GM21526 (cell line): Measurements from ENCODE around the gene SQOR.
A peak's percentile ranks its signal among the peaks of the same experiment; 100 is the strongest.
"Not testable (repeated sequence)": the region's sequence is repeated elsewhere in the genome, so short reads cannot be mapped to it uniquely, and the experiment has no call there.

Experiments
- ATAC-seq: cut with Tn5 transposase; IDR thresholded peaks from one replicate; pipeline ENCODE4 v1.9.1; 2021; ENCODE audit warnings: moderate library complexity; ENCODE audit not compliant: unreplicated experiment, low FRiP score

SQOR gene

GRCh38 chr15:45630917-45631691 lies 3.7 kb upstream of the SQOR start:
- ATAC-seq = no peak

- ATAC-seq = no peak
Measured at GRCh38 chr15:45631776-45632175, 3.1 kb upstream of the SQOR start.

- peak; percentile 54 for ATAC-seq
Measured at GRCh38 chr15:45635191-45635638, 386 bp downstream of the SQOR start.

GRCh38 chr15:45635763-45636292 lies 999 bp downstream of the SQOR start:
- no peak for ATAC-seq

GRCh38 chr15:45637141-45637540 lies 2.3 kb downstream of the SQOR start:
- ATAC-seq = no peak

GRCh38 chr15:45637552-45638033 lies 2.8 kb downstream of the SQOR start:
- peak; percentile 48 for ATAC-seq

- ATAC-seq = no peak
Measured at GRCh38 chr15:45640616-45641015, 5.8 kb downstream of the SQOR start.

GRCh38 chr15:45641374-45641781 lies 6.5 kb downstream of the SQOR start:
- ATAC-seq = no peak

GRCh38 chr15:45641999-45642932 lies 7.4 kb downstream of the SQOR start:
- no peak for ATAC-seq

GRCh38 chr15:45644437-45644836 lies 9.6 kb downstream of the SQOR start:
- ATAC-seq = no peak

- no peak for ATAC-seq
Measured at GRCh38 chr15:45645026-45645980, 10.5 kb downstream of the SQOR start.

GRCh38 chr15:45646220-45646619 lies 11.4 kb downstream of the SQOR start:
- ATAC-seq = no peak

- ATAC-seq = no peak
Measured at GRCh38 chr15:45647828-45648227, 13.0 kb downstream of the SQOR start.

- no peak for ATAC-seq
Measured at GRCh38 chr15:45648521-45649200, 13.8 kb downstream of the SQOR start.

- ATAC-seq = not testable (repeated sequence)
Measured at GRCh38 chr15:45650007-45650406, 15.2 kb downstream of the SQOR start.

- ATAC-seq = no peak
Measured at GRCh38 chr15:45650889-45651525, 16.2 kb downstream of the SQOR start.

GRCh38 chr15:45653702-45654424 lies 19.0 kb downstream of the SQOR start:
- no peak for ATAC-seq

- no peak for ATAC-seq
Measured at GRCh38 chr15:45654749-45655148, 19.9 kb downstream of the SQOR start.
